NCI-H2107 treated with DMSO at 0.1 percent for 48 hours (cell line): ENCODE measurements around the gene SLIT3.

Source experiments
- DNase-seq: peaks from one replicate; lab custom pipeline; 2025; ENCODE audit not compliant: unreplicated experiment; lab: John Stamatoyannopoulos, UW

SLIT3 gene

GRCh38 chr5:169299663-169300467 lies 1.1 kb downstream of the SLIT3 start:
- no peak for DNase-seq

- DNase-seq, result no peak
These were observed 1.7 kb downstream of the SLIT3 start for GRCh38 chr5:169299191-169299662.

- DNase-seq, result no peak
These were observed 2.7 kb downstream of the SLIT3 start for GRCh38 chr5:169298193-169298592.

GRCh38 chr5:169296419-169297143 lies 4.4 kb downstream of the SLIT3 start:
- DNase-seq, result no peak

GRCh38 chr5:169295306-169295705 lies 5.6 kb downstream of the SLIT3 start:
- DNase-seq, result no peak

GRCh38 chr5:169294621-169295020 lies 6.3 kb downstream of the SLIT3 start:
- DNase-seq, result no peak

GRCh38 chr5:169291877-169292276 lies 9.1 kb downstream of the SLIT3 start:
- DNase-seq, result no peak

- DNase-seq, result no peak
These were observed 10.0 kb downstream of the SLIT3 start for GRCh38 chr5:169290895-169291294.

GRCh38 chr5:169289520-169289919 lies 11.4 kb downstream of the SLIT3 start:
- DNase-seq, result no peak

- no peak for DNase-seq
These were observed 12.6 kb downstream of the SLIT3 start for GRCh38 chr5:169288066-169288930.

- no peak for DNase-seq
These were observed 13.4 kb downstream of the SLIT3 start for GRCh38 chr5:169287529-169287928.

GRCh38 chr5:169286572-169287300 lies 14.2 kb downstream of the SLIT3 start:
- DNase-seq, result no peak

GRCh38 chr5:169283887-169284286 lies 17.1 kb downstream of the SLIT3 start:
- DNase-seq, result no peak

- no peak for DNase-seq
These were observed 19.3 kb downstream of the SLIT3 start for GRCh38 chr5:169281625-169282024.

- DNase-seq, result no peak
These were observed 20.2 kb downstream of the SLIT3 start for GRCh38 chr5:169280696-169281095.

GRCh38 chr5:169280286-169280685 lies 20.7 kb downstream of the SLIT3 start:
- DNase-seq, result no peak

GRCh38 chr5:169279125-169279524 lies 21.8 kb downstream of the SLIT3 start:
- DNase-seq, result no peak

GRCh38 chr5:169273881-169274280 lies 27.1 kb downstream of the SLIT3 start:
- no peak for DNase-seq

- no peak for DNase-seq
These were observed 27.5 kb downstream of the SLIT3 start for GRCh38 chr5:169273451-169273850.

- DNase-seq, result no peak
These were observed 28.1 kb downstream of the SLIT3 start for GRCh38 chr5:169272731-169273427.
